HG02884 (cell line): ENCODE results near the gene LCP2.
A peak's percentile ranks its signal among the peaks of the same experiment; 100 is the strongest.

Experiments used
- ATAC-seq: cut with Tn5 transposase; IDR thresholded peaks from one replicate; pipeline ENCODE4 v1.9.1; 2021; ENCODE audit warnings: mild to moderate bottlenecking, moderate library complexity; ENCODE audit not compliant: unreplicated experiment

The LCP2 gene

GRCh38 chr5:170296935-170297588 lies 515 bp downstream of the LCP2 start:
- ATAC-seq = peak; percentile 39

- no peak for ATAC-seq
Measured at GRCh38 chr5:170296036-170296934, 1.3 kb downstream of the LCP2 start.

GRCh38 chr5:170294556-170294955 lies 3.0 kb downstream of the LCP2 start:
- no peak for ATAC-seq

GRCh38 chr5:170294057-170294456 lies 3.5 kb downstream of the LCP2 start:
- ATAC-seq = no peak

GRCh38 chr5:170293273-170293672 lies 4.3 kb downstream of the LCP2 start:
- peak; percentile 57 for ATAC-seq

GRCh38 chr5:170292179-170293104 lies 5.1 kb downstream of the LCP2 start:
- no peak for ATAC-seq

GRCh38 chr5:170290498-170290897 lies 7.1 kb downstream of the LCP2 start:
- ATAC-seq = no peak

- ATAC-seq = no peak
Measured at GRCh38 chr5:170289764-170290163, 7.8 kb downstream of the LCP2 start.

GRCh38 chr5:170289121-170289520 lies 8.5 kb downstream of the LCP2 start:
- no peak for ATAC-seq

- ATAC-seq = no peak
Measured at GRCh38 chr5:170288551-170288950, 9.0 kb downstream of the LCP2 start.

GRCh38 chr5:170288151-170288550 lies 9.4 kb downstream of the LCP2 start:
- ATAC-seq = no peak

GRCh38 chr5:170287532-170287931 lies 10.0 kb downstream of the LCP2 start:
- no peak for ATAC-seq

GRCh38 chr5:170286386-170286925 lies 11.1 kb downstream of the LCP2 start:
- no peak for ATAC-seq

GRCh38 chr5:170285181-170285580 lies 12.4 kb downstream of the LCP2 start:
- ATAC-seq = no peak

- no peak for ATAC-seq
Measured at GRCh38 chr5:170284231-170284630, 13.3 kb downstream of the LCP2 start.

GRCh38 chr5:170283296-170283695 lies 14.3 kb downstream of the LCP2 start:
- no peak for ATAC-seq

- ATAC-seq = no peak
Measured at GRCh38 chr5:170280011-170280493, 17.5 kb downstream of the LCP2 start.

GRCh38 chr5:170279459-170279817 lies 18.1 kb downstream of the LCP2 start:
- no peak for ATAC-seq

GRCh38 chr5:170278611-170279458 lies 18.7 kb downstream of the LCP2 start:
- peak; percentile 89 for ATAC-seq

GRCh38 chr5:170277867-170278281 lies 19.7 kb downstream of the LCP2 start:
- no peak for ATAC-seq
